Inferior parietal cortex (tissue), 1 donor: Measurements from ENCODE around the gene MARCOL.

Experiments used
- DNase-seq: peaks from one replicate; pipeline ENCODE4 v3.0.0-alpha.2; 2016; ENCODE audit errors: extremely low spot score

The MARCOL gene

GRCh38 chr5:148238418-148238794 is at the start of gene MARCOL:
Gene MARCOL, plus strand, starts transcription at chr5:148238525. Its CDS starts 73 bp downstream, at chr5:148238598.
- DNase-seq = no peak

GRCh38 chr5:148191010-148191409 is 47.3 kb upstream of the MARCOL start:
- DNase-seq = no peak

DNA sequence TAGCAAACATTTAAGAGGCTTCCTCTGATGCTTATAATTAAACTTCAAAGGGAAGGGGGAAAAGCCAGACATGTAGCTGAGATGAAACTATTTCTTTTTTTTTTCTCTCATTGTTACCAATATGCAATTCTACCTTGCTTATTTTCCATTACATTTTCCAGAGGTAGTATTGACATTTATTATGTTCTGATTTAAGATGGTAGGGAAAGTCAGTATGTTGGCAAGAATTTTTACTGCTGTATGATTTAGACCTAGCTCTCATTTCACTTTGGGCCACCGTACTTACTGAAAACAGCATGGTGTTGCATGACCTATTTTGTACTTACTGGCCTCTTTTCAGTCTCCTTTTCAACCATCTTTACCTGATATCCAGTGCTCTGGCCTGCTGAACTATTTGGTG is 45.1 kb upstream of the MARCOL start:
- DNase-seq = no peak

GRCh38 chr5:148201151-148201550 is 37.2 kb upstream of the MARCOL start:
- no peak for DNase-seq

GRCh38 chr5:148202531-148203203 is 35.7 kb upstream of the MARCOL start, which contains the start of gene SPINK6:
Gene SPINK6, plus strand, starts transcription at chr5:148203042. Its CDS starts 55 bp downstream, at chr5:148203097.
- DNase-seq = no peak

DNA sequence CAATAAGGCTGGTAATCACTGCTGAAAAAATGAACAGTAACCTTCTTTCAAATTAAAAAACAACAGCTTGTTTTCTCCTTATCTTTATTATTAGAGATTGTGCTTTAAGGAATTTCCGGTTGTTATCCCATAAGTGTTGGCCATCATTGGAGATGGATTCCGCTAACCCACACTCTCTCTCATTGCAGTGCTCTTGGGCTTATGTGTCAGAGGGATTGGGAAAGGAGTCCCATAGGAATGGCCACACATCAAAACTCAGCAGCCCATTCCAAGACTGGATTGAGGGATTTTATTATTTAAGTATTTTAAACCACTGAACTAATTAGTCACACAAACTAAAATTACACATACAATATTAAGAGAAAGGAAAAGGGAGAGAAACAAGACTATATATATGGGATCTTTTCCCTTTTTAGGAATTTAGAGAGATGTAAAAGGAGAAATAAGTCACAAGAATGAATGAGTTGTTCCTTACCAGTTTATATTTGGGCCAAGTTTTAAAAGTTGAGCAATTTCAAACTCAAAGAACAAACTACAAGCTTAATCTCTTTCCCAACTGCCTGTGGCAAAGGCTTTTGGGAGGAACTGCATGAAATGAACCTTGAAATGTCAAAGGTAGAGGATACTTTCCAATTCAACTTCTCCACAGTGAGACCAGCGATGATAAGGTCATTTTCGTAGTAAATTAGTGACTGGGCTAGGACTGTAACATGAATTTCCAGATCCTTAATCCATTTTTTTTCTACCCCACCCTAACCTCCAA is 33.1 kb upstream of the MARCOL start:
- DNase-seq = no peak

DNA sequence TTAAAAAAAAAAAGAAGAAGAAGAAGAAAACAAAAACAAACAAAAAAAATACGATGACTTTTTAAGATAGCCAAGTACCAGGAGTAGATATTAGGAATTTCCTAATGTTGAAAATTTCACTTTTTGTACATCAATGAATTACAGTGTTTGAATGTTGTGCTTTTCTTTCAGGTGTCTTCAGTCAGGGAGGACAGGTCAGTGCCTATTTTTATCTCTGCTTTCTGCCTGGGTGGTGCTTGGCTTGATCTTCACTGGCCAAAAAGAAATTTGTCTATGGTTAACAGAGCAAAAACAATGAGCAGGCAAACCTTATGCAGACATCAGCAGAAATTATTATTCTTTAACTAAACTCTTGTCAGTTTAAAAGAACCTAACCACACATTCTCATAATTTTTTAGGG is 32.5 kb upstream of the MARCOL start:
- DNase-seq = no peak

DNA sequence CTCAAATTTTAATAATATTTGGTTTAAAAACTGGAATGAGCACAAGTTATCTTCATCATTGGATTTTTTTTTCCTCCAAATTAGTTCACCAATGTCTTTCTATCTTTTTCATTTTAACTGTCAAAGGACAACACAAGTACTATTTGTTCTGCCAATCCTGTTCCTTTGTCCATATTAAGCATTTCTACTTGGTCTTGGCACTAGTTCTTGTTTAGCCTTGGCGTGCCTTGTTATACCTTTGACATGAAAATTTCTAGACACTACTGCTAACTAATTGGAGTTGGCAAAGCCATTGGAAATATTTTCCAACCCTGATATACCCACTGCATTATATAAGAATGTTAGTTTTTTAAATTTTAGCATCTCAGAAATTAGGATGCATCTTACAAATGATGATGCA is 31.7 kb upstream of the MARCOL start:
- DNase-seq = peak; percentile 2

DNA sequence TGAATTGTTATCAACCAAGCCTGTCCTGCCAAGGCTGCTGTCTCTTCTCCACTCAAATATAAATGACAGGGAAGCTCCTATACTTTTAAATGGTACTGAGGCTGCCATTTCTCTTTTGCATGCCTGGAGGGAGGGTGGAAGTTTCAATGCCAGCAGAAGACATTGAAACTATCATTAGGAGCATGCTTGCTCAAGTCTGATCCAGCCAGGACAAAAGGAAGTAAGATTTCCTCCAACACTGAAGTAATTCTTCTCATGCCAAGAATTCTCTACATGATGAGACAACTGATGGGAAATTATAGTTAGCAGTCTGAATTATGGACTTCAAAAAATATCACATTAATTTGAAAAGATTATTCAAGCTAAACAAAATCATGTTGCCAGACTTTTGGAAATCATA is 30.1 kb upstream of the MARCOL start:
- no peak for DNase-seq

DNA sequence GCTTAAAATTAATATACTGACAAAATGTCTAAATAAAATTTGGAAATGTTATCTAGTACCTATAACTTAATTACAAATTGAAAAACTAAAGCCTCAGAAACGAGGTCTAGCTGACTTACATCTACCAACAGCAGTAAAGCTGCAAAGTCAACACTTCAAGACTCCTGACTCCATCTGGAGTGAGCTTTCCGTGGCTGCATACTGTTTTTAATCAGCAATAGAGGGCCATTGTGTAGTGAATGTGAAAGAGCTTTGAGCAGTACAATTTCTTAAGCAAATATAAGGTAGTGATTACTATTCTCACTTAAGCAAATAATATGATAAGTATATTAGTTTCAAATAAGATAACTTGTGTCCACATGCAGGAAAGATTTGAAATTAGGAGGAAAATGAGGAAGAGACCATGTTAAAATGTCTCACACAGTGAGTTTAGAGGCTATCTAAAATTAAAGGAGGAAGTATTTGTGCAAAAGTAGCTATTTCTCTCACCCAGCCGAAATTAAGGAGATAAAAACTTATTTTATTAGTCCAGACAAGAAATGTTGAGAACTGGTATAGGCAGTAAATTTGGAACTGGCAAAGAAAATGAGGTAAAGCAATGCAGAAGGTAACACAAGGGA is 29.1 kb upstream of the MARCOL start:
- DNase-seq = no peak

DNA sequence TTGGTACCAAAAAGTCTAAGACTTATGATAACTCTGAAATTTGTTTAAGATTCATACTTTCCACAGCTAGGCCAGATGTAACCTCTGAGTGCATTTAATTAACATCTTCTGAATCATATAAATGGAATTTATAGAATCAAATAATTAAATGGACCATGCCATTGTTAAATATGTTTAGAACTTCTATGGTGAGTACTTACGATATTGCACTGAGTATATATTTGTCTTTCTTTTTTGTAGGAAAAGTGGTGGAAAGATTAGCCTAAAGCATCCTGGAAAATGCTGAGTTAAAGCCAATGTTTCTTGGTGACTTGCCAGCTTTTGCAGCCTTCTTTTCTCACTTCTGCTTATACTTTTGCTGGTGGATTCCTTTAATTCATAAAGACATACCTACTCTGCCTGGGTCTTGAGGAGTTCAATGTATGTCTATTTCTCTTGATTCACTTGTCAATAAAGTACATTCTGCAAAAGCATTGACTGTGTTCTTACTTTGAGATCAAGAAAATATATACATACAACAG is 23.6 kb upstream of the MARCOL start:
- no peak for DNase-seq

- no peak for DNase-seq
Observed at GRCh38 chr5:148221508-148221907, 16.8 kb upstream of the MARCOL start.

GRCh38 chr5:148224117-148224742 is 14.1 kb upstream of the MARCOL start:
- no peak for DNase-seq

DNA sequence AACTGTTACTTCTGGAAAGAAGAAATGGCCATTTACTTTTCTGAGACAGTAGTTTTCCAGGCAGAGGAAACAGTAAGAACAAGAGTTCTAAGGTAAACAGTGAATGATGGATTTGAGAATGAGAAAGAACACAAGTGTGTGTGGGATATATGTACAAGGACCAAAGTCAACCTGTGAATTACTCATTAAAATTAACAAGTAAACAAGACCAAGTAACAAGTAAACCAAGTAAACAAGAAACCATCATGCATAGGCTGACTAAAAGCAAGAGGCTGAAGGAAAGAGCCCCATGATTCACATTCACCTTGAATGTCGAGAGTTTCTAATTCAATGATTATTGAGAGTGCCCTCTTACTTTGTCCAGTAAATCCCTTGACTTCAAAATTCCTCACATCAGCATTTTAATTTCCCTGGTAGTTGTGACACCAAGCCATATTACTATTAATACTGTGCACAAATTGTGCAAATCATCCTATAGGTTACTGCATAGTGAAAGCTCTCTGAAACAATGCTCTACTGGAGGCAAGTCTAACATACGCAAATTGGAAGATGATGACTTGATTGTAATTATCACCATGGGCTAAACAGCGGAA is 9.8 kb upstream of the MARCOL start:
- DNase-seq = no peak

GRCh38 chr5:148229840-148230239 is 8.5 kb upstream of the MARCOL start:
- no peak for DNase-seq

DNA sequence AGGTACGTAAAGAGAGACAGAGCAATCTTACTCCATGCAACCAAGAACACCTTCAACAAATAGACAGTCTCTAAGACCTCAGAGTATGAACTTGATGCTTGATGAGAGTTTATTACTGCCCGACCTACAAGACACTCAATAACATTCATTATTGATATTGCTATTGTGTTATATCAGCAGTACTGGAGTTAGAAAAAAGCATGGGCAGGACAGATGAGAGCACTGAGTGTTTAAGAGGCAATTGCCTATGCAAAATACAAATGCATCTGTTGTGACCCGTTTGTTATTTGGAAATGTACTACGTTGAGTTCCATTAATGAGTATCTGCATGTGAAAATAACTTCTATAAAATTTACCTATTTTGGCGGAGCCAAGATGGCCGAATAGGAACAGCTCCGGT is 8.1 kb upstream of the MARCOL start:
- no peak for DNase-seq

DNA sequence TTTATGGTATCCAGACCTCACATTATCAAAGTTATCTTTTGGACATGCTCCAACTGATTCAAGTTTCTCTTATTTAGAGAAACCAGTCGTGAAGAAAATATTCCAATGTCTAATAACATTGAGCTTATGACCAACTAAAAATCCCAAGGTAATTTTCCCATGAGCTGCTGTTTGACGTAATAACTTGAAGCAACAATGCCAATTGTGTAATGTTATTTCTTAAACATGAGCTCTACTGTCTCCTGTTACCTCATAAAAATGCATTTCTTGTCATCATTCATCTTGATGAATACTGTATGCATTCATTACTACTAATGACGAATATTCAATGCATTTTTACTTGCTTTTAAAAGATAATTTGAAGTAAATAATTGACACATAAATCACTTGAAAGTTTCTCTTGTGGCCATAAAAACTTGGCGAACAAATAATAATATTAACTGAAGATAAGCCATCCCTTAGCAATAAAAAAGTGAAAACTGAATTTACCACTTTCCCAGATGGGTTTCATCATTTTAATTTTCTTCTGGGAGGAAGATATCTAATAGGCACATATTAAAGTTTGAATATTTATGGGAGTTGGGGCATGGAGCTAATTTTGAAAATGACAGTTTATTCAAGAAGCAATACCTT is 424 bp upstream of the MARCOL start:
- DNase-seq = no peak

DNA sequence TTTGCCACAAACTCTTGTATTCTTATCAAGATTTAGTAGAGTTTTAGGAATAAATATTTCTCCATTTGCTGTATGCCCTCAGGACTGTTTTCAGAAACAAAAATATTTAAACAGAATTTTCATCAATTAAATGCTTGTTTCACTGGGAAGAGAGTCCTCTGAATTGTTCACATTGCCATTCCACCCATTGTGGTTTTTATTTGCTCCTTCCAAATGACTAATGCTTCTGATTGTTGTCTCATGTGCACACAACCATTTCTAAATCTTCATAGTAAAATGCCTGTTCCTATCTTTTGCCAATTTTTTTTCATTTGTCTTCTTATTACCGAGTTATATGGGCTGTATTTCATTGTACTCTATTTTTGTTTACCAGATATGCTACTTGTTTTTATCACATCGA is 10.6 kb downstream of the MARCOL start:
- DNase-seq = no peak

GRCh38 chr5:148255456-148255855 is 17.1 kb downstream of the MARCOL start:
- DNase-seq = no peak

DNA sequence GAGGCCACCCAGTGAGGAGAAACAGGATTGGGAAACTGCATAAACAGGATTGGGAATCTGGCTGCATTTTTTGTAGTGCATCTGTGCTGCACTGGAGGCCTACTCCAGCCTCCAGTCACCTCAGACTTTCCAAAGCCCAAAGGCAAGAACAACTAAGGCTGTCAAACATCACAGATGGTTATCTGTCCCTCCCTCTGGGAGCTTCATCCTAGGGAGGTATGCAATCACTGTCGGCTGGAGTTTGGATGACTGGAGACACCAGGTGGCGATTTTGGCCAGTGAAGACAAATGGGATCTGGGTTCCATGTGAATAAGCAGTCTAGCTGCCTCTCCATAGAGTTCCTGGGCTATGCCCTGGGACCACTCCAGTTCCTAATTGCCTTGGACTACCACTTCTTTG is 21.0 kb downstream of the MARCOL start:
- no peak for DNase-seq

DNA sequence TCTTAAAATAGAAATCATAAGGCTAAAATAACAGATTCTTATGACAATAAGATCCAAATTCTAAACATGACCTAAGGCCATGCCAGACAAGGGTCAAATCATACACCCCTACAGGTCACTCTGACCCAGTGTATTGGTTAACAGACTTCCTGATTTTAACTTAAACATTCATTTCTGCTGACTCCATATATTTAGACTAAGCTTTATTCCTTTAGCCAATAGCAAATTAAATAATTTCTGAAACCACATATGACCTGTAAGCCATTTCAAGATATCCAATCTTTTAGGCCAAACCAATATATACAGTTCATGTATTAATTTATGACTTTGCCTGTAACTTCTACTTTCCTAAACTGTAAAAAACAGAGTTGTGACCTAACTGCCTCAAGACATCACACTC is 22.9 kb downstream of the MARCOL start:
- no peak for DNase-seq
